Measurements from ENCODE around the gene SMARCAL1. TPM values are rescaled to one million over a fixed set of nuclear protein-coding genes. Genes with fewer than 3 reads are reported as not detected.

The SMARCAL1 gene
- total RNA-seq, 4 donors from 2014 or later: 13.5 to 28.2 (median 20.6) TPM

- H3K27me3 ChIP-seq: no peaks in the 10 kb centered on the region
- H3K4me3 ChIP-seq: peak overlapping the region; percentile 78
- H3K27ac ChIP-seq: no peak overlapping the region
- 92% methylated on average over 2 of the region's 2 CpGs for WGBS
- H3K36me3 ChIP-seq: peaks cover 54% of the 10 kb centered on the region
- no peak for DNase-seq (ENCODE audit: low spot score in 2 of 2)
- H3K9me3 ChIP-seq: no peaks in the 10 kb centered on the region
- H3K4me1 ChIP-seq: peaks cover 33% of the 10 kb centered on the region
- no peak for TF ChIP-seq EP300 (IDR thresholded peaks at IDR 0.05)
- no peak for TF ChIP-seq POLR2AphosphoS5 (IDR thresholded peaks at IDR 0.05)
- TF ChIP-seq POLR2A (IDR thresholded peaks at IDR 0.05): no peak
- TF ChIP-seq CTCF (IDR thresholded peaks at IDR 0.05): no peak
Measured at GRCh38 chr2:216500572-216500971, 88.3 kb downstream of the SMARCAL1 start.

GRCh38 chr2:216501854-216502253 is 89.6 kb downstream of the SMARCAL1 start:
- TF ChIP-seq POLR2A (IDR thresholded peaks at IDR 0.05) (no peak), CTCF (IDR thresholded peaks at IDR 0.05) (no peak), EP300 (IDR thresholded peaks at IDR 0.05) (no peak), POLR2AphosphoS5 (IDR thresholded peaks at IDR 0.05) (no peak)
- Histone ChIP-seq H3K9me3 (no peaks in the 10 kb centered on the region), H3K36me3 (peaks cover 54% of the 10 kb centered on the region), H3K27me3 (no peaks in the 10 kb centered on the region), H3K4me3 (no peak overlapping the region), H3K4me1 (peaks cover 33% of the 10 kb centered on the region), H3K27ac (no peak overlapping the region)
- no peak for DNase-seq (ENCODE audit: low spot score in 2 of 2)
- 87% methylated on average over 8 of the region's 8 CpGs for WGBS

- peaks cover 30% of the 10 kb centered on the region for H3K4me1 ChIP-seq
- TF ChIP-seq POLR2A (IDR thresholded peaks at IDR 0.05) (no peak), POLR2AphosphoS5 (IDR thresholded peaks at IDR 0.05) (no peak), CTCF (IDR thresholded peaks at IDR 0.05) (no peak), EP300 (IDR thresholded peaks at IDR 0.05) (no peak)
- no peak overlapping the region for H3K27ac ChIP-seq
- no peak for DNase-seq (ENCODE audit: low spot score in 2 of 2)
- no peak overlapping the region for H3K4me3 ChIP-seq
- no peaks in the 10 kb centered on the region for H3K9me3 ChIP-seq
- WGBS: 72% methylated on average over 7 of the region's 7 CpGs
- H3K36me3 ChIP-seq: peaks cover 54% of the 10 kb centered on the region
- no peaks in the 10 kb centered on the region for H3K27me3 ChIP-seq
Measured at GRCh38 chr2:216502381-216503158, 90.3 kb downstream of the SMARCAL1 start.

GRCh38 chr2:216503159-216503629 is 90.9 kb downstream of the SMARCAL1 start:
- Histone ChIP-seq H3K4me3 (no peak overlapping the region), H3K27ac (no peak overlapping the region), H3K27me3 (no peaks in the 10 kb centered on the region), H3K9me3 (no peaks in the 10 kb centered on the region), H3K36me3 (peaks cover 54% of the 10 kb centered on the region), H3K4me1 (peaks cover 24% of the 10 kb centered on the region)
- 92% methylated on average over 6 of the region's 6 CpGs for WGBS
- no peak for DNase-seq (ENCODE audit: low spot score in 2 of 2)
- TF ChIP-seq EP300 (IDR thresholded peaks at IDR 0.05): no peak
- no peak for TF ChIP-seq POLR2AphosphoS5 (IDR thresholded peaks at IDR 0.05)
- no peak for TF ChIP-seq CTCF (IDR thresholded peaks at IDR 0.05)
- TF ChIP-seq POLR2A (IDR thresholded peaks at IDR 0.05): no peak

- WGBS: 57% methylated on average over 5 of the region's 5 CpGs
- Histone ChIP-seq H3K4me1 (peaks cover 22% of the 10 kb centered on the region), H3K27me3 (no peaks in the 10 kb centered on the region), H3K27ac (no peak overlapping the region), H3K36me3 (peaks cover 54% of the 10 kb centered on the region), H3K4me3 (no peak overlapping the region), H3K9me3 (no peaks in the 10 kb centered on the region)
- DNase-seq (ENCODE audit: low spot score in 2 of 2): no peak
- no peak for TF ChIP-seq CTCF (IDR thresholded peaks at IDR 0.05)
- TF ChIP-seq EP300 (IDR thresholded peaks at IDR 0.05): no peak
- no peak for TF ChIP-seq POLR2AphosphoS5 (IDR thresholded peaks at IDR 0.05)
- TF ChIP-seq POLR2A (IDR thresholded peaks at IDR 0.05): no peak
Measured at GRCh38 chr2:216503697-216504375, 91.6 kb downstream of the SMARCAL1 start.
